ENCODE measurements around the gene OTOS. TPM values are rescaled to one million over a fixed set of nuclear protein-coding genes. Genes with fewer than 3 reads are reported as not detected.

OTOS gene
- total and polyA plus RNA-seq, 2 experiments from 2014 or later: not detected

DNA sequence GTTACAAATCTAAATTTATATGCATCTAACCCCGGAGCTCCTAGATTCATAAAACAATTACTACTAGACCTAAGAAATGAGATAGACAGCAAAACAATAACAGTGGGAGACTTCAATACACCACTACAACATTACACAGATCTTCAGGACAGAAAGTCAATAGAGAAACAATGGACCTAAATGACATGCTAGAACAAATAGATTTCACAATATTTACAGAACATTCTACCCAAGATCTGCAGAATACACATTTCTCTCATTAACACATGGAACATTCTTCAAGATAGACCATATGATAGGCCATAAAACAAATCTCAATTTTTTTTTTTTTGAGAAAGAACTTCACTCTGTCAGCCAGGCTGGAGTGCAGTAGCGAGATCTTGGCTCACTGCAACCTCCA is 42.1 kb downstream of the OTOS start:
- Histone ChIP-seq H3K4me1 (ENCODE audit: low read depth) (no peaks in the 10 kb centered on the region), H3K27me3 (no peaks in the 10 kb centered on the region), H3K36me3 (no peaks in the 10 kb centered on the region), H3K9me3 (ENCODE audit: low read depth) (no peaks in the 10 kb centered on the region), H3K4me3 (no peak overlapping the region), H3K27ac (no peak overlapping the region)
- TF ChIP-seq, protein P1, sequence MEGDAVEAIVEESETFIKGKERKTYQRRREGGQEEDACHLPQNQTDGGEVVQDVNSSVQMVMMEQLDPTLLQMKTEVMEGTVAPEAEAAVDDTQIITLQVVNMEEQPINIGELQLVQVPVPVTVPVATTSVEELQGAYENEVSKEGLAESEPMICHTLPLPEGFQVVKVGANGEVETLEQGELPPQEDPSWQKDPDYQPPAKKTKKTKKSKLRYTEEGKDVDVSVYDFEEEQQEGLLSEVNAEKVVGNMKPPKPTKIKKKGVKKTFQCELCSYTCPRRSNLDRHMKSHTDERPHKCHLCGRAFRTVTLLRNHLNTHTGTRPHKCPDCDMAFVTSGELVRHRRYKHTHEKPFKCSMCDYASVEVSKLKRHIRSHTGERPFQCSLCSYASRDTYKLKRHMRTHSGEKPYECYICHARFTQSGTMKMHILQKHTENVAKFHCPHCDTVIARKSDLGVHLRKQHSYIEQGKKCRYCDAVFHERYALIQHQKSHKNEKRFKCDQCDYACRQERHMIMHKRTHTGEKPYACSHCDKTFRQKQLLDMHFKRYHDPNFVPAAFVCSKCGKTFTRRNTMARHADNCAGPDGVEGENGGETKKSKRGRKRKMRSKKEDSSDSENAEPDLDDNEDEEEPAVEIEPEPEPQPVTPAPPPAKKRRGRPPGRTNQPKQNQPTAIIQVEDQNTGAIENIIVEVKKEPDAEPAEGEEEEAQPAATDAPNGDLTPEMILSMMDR (IDR thresholded peaks at IDR 0.05; ENCODE audit: low read depth, low read length): no peak
- no peak for DNase-seq (ENCODE audit: low read depth in 1 of 2, low spot score in 1 of 2)

GRCh38 chr2:240095556-240096523 is 44.6 kb downstream of the OTOS start:
- no peaks in the 10 kb centered on the region for H3K27me3 ChIP-seq
- TF ChIP-seq, protein P1 (IDR thresholded peaks at IDR 0.05; ENCODE audit: low read depth, low read length): no peak
- H3K4me3 ChIP-seq: no peak overlapping the region
- H3K4me1 ChIP-seq (ENCODE audit: low read depth): no peaks in the 10 kb centered on the region
- no peaks in the 10 kb centered on the region for H3K9me3 ChIP-seq (ENCODE audit: low read depth)
- DNase-seq (ENCODE audit: low read depth in 1 of 2, low spot score in 1 of 2): no peak
- no peak overlapping the region for H3K27ac ChIP-seq
- no peaks in the 10 kb centered on the region for H3K36me3 ChIP-seq

DNA sequence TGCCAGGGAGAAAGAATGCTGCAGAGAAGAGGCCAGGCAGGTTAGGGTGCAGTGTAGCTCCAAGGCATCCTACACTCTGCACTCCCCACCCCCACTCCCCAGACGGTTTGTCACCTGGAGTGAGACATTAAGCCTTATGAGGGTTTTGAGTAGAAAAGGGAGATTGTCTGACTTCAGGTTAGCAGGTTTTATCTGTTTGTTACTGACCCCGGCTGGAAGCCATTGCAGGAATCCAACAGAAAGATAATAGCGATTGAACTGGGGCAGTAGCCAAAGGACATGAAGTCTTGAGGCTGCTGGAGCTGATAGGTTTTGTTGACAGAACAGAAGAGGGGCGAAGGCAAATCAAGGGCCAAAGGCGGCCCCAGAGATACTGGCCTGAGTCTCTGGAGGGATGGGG is 51.2 kb downstream of the OTOS start:
- no peaks in the 10 kb centered on the region for H3K4me1 ChIP-seq (ENCODE audit: low read depth)
- no peaks in the 10 kb centered on the region for H3K36me3 ChIP-seq
- TF ChIP-seq, protein P1 (IDR thresholded peaks at IDR 0.05; ENCODE audit: low read depth, low read length): no peak
- no peak overlapping the region for H3K4me3 ChIP-seq
- DNase-seq (ENCODE audit: low read depth in 1 of 2, low spot score in 1 of 2): no peak
- H3K27ac ChIP-seq: no peak overlapping the region
- H3K9me3 ChIP-seq (ENCODE audit: low read depth): no peaks in the 10 kb centered on the region
- no peaks in the 10 kb centered on the region for H3K27me3 ChIP-seq

Other genes starting within 250 kb of the OTOS start
- 279 and 413 TPM in 2 replicates for gene NDUFA10, start 115.3 kb downstream of the OTOS start, total RNA-seq
- 295 and 304 TPM in 2 replicates for gene NDUFA10, start 115.3 kb downstream of the OTOS start, polyA plus RNA-seq
- not detected in 2 replicates for gene OR6B2, start 110.2 kb downstream of the OTOS start, total RNA-seq
- not detected in 2 replicates for gene OR6B2, start 110.2 kb downstream of the OTOS start, polyA plus RNA-seq
- gene OR6B3, start 87.1 kb downstream of the OTOS start, total RNA-seq: not detected in 2 replicates
- not detected in 2 replicates for gene OR6B3, start 87.1 kb downstream of the OTOS start, polyA plus RNA-seq
- gene COPS9, start 4.4 kb downstream of the OTOS start, total RNA-seq: 111 and 159 TPM in 2 replicates
- 210 and 321 TPM in 2 replicates for gene COPS9, start 4.4 kb downstream of the OTOS start, polyA plus RNA-seq